Keratinocyte (primary cell): ENCODE data around the gene LCT. TPM values are rescaled to one million over a fixed set of nuclear protein-coding genes. Genes with fewer than 3 reads are reported as not detected.

Experiments used
- DNase-seq: peaks from one replicate; pipeline ENCODE4 v3.0.0-alpha.2; 2011; ENCODE audit warnings: low read depth, missing footprints, low spot score
- FAIRE-seq: peaks from 2 replicates; lab custom pipeline; 2011; peaks lifted over from hg19 to GRCh38; lab: Jason Lieb, UNC
- H2AFZ ChIP-seq: 2 replicates; pipeline ENCODE4 v1.6.0; 2012; ENCODE audit warnings: low read length, control low read depth, inconsistent platforms; ENCODE audit not compliant: control insufficient read depth
- H3K27ac ChIP-seq: 2 replicates; pipeline ENCODE4 v1.5.1; 2011; ENCODE audit warnings: low read length; ENCODE audit not compliant: control insufficient read depth, insufficient read depth
- H3K27me3 ChIP-seq: 3 replicates; pipeline ENCODE4 v1.6.0; 2011; ENCODE audit warnings: low read length; ENCODE audit not compliant: control insufficient read depth, insufficient read depth; ENCODE audit errors: extremely low read depth
- H3K36me3 ChIP-seq, 2 experiments: 2 replicates in 1 of 2; 3 replicates in 1 of 2; pipeline ENCODE4 v1.5.1; 2011; ENCODE audit warnings: low read length in 2 of 2, mild to moderate bottlenecking in 1 of 2; ENCODE audit not compliant: control insufficient read depth in 2 of 2, insufficient read depth in 2 of 2; ENCODE audit errors: extremely low read depth in 1 of 2
- H3K4me1 ChIP-seq: 3 replicates; pipeline ENCODE4 v1.5.1; 2011; ENCODE audit warnings: low read length; ENCODE audit not compliant: control insufficient read depth, insufficient read depth; ENCODE audit errors: extremely low read depth
- H3K4me2 ChIP-seq: 3 replicates; pipeline ENCODE4 v1.6.0; 2011; ENCODE audit warnings: low read depth, low read length; ENCODE audit not compliant: control insufficient read depth, insufficient read depth; ENCODE audit errors: extremely low read depth
- H3K4me3 ChIP-seq, 3 experiments: fragments of 200-600 bp in 1 of 3; sonication (generic) in 1 of 3; 2 replicates in 2 of 3; 3 replicates in 1 of 3; pipeline ENCODE4 v1.5.1; 2011 to 2016; ENCODE audit warnings: low read length in 3 of 3, mild to moderate bottlenecking in 3 of 3, control low read depth in 2 of 3, inconsistent platforms in 1 of 3, low read depth in 1 of 3, mixed read lengths in 1 of 3, mixed run types in 1 of 3, moderate library complexity in 1 of 3; ENCODE audit not compliant: control insufficient read depth in 2 of 3, insufficient read depth in 2 of 3; ENCODE audit errors: extremely low read depth in 1 of 3
- H3K79me2 ChIP-seq: 2 replicates; pipeline ENCODE4 v1.6.0; 2012; ENCODE audit warnings: low read length; ENCODE audit not compliant: control insufficient read depth, insufficient read depth
- H3K9ac ChIP-seq: 3 replicates; pipeline ENCODE4 v1.6.0; 2011; ENCODE audit warnings: low read length; ENCODE audit not compliant: control insufficient read depth, insufficient read depth; ENCODE audit errors: extremely low read depth
- H3K9me1 ChIP-seq: 3 replicates; pipeline ENCODE4 v1.6.0; 2011; ENCODE audit warnings: low read length; ENCODE audit not compliant: control insufficient read depth, insufficient read depth; ENCODE audit errors: extremely low read depth
- H3K9me3 ChIP-seq: 2 replicates; pipeline ENCODE4 v1.5.1; 2012; ENCODE audit warnings: low read depth, low read length; ENCODE audit not compliant: control insufficient read depth
- H4K20me1 ChIP-seq: 3 replicates; pipeline ENCODE4 v1.6.0; 2011; ENCODE audit warnings: low read length; ENCODE audit not compliant: control insufficient read depth, insufficient read depth; ENCODE audit errors: extremely low read depth
- CTCF ChIP-seq, 3 experiments: IDR thresholded peaks in 1 of 3; conservative IDR thresholded peaks in 1 of 3; optimal IDR thresholded peaks in 1 of 3; 2 replicates in 2 of 3; 3 replicates in 1 of 3; pipeline versions ENCODE3 to v1.5.1; 2011; ENCODE audit warnings: low read length in 3 of 3, mild to moderate bottlenecking in 3 of 3, moderate library complexity in 2 of 3, control low read depth in 1 of 3, inconsistent platforms in 1 of 3; ENCODE audit not compliant: insufficient read depth in 2 of 3; ENCODE audit errors: extremely low read depth in 1 of 3
- EZH2 ChIP-seq: IDR thresholded peaks from one replicate; pipeline ENCODE4 v1.6.1; 2012; ENCODE audit warnings: inconsistent platforms, mild to moderate bottlenecking, low read length, moderate library complexity
- dilution Hi-C: fragments of 300-500 bp; cut with MboI; formaldehyde crosslinking; loops from one replicate; pipeline ENCODE4 v1.7.0; 2020; ENCODE audit warnings: low sequenced_read_pairs; ENCODE audit not compliant: extremely low pct_ligation_motif_present
- polyA plus RNA-seq, 5 experiments: library from polyadenylated mRNA; depleted of rRNA in 3 of 5; stranded (reverse) in 3 of 5; stranded (forward) in 1 of 5; unstranded in 1 of 5; fragments of >200 nt; gene quantifications; 1 replicate in 1 of 5; 2 replicates in 3 of 5; 3 replicates in 1 of 5; pipeline versions ENCODE4 v1.2.1 to v1.2.3, GENCODE V29; 2011 to 2012; ENCODE audit warnings: missing spikeins in 2 of 5, low read depth in 1 of 5, low replicate concordance in 1 of 5

The LCT gene
- polyA plus RNA-seq, 1 donor (not counting 4 experiments of a cell fraction or from before 2014, with no cell fraction given) = 0.01 TPM

- Histone ChIP-seq H3K9ac (no peak overlapping the region), H3K4me2 (no peak overlapping the region), H2AFZ (no peak overlapping the region), H3K4me1 (peaks cover 18% of the 10 kb centered on the region), H3K9me1 (no peaks in the 10 kb centered on the region), H3K27me3 (no peaks in the 10 kb centered on the region), H3K79me2 (no peaks in the 10 kb centered on the region), H3K9me3 (peaks cover 2% of the 10 kb centered on the region), H3K36me3 (peaks cover 0 to 5% of the 10 kb centered on the region in 2 experiments), H3K4me3 (no peak overlapping the region), H4K20me1 (no peaks in the 10 kb centered on the region), H3K27ac (no peak overlapping the region)
- TF ChIP-seq EZH2 = no peak
- TF ChIP-seq CTCF (optimal IDR thresholded peaks at IDR 0.05 in 1 of 3, IDR thresholded peaks at IDR 0.05 in 1 of 3, conservative IDR thresholded peaks at IDR 0.05 in 1 of 3; ENCODE audit: extremely low read depth in 1 of 3, insufficient read depth in 2 of 3, low read length in 3 of 3) = no peak
- dilution Hi-C loops = no loop called here
- DNase-seq (no peak), FAIRE-seq (no peak)
These were observed 46.6 kb downstream of the LCT start for GRCh38 chr2:135790423-135790822.

- Histone ChIP-seq H3K79me2 (no peaks in the 10 kb centered on the region), H2AFZ (no peak overlapping the region), H3K36me3 (peaks cover 5 to 10% of the 10 kb centered on the region in 2 experiments), H3K27me3 (no peaks in the 10 kb centered on the region), H3K4me1 (peaks cover 15% of the 10 kb centered on the region), H3K9me1 (no peaks in the 10 kb centered on the region), H4K20me1 (no peaks in the 10 kb centered on the region), H3K9me3 (peaks cover 2% of the 10 kb centered on the region), H3K4me3 (no peak overlapping the region), H3K27ac (no peak overlapping the region), H3K9ac (no peak overlapping the region), H3K4me2 (no peak overlapping the region)
- dilution Hi-C loops = no loop called here
- TF ChIP-seq CTCF (optimal IDR thresholded peaks at IDR 0.05 in 1 of 3, IDR thresholded peaks at IDR 0.05 in 1 of 3, conservative IDR thresholded peaks at IDR 0.05 in 1 of 3; ENCODE audit: extremely low read depth in 1 of 3, insufficient read depth in 2 of 3, low read length in 3 of 3) (no peak), EZH2 (no peak)
- FAIRE-seq (peak; percentile 52), DNase-seq (peak; percentile 17)
These were observed 50.2 kb downstream of the LCT start for GRCh38 chr2:135786823-135787222.
